Measurements from ENCODE around the gene ITPA. TPM values are rescaled to one million over a fixed set of nuclear protein-coding genes. Genes with fewer than 3 reads are reported as not detected.
A peak's percentile ranks its signal among the peaks of the same experiment; 100 is the strongest.

Gene ITPA
- total RNA-seq, 1 experiment from 2014 or later: 77.3 TPM

DNA sequence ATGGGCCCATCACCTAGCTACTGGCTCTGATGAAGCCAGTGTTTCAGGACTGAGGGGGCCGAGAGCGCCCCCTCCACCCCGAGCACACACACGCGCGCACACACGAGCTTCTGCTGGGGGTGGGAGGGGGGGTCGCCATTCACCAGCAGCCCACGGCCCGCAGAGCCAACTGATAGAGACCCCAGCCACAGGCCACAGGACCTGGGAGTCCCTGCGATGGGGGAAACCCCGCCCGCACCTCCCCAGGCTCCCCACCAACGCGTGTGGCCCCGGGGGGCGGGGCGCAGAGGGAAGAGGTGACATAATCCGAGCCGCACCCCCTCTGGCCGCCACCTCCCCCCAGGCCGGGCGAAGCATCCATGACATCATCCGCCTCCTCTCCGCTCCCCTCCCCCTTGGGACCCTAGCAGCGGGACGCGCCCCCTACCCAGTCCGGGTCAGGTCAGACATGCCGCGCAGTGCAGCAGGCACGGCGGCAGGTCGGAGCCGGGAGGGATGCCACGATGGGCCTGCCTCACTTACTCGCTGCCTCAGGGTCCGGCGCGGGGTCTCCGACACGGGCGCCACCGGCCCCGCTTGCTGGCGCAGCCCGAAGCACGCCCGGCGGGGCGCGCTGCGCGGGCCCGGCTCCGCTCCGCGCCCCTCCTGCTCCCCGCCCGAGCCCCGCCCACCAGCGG lies 36.2 kb upstream of the ITPA start, which contains the start of gene LZTS3:
Gene LZTS3, minus strand, starts transcription at position 617 of the 677 bp plus-strand sequence. CDS start 6,386 bp downstream, outside the sequence.
- Histone ChIP-seq H3K9me3 (ENCODE audit: control insufficient read depth in 1 of 2, insufficient read depth in 1 of 2, low read depth in 1 of 2, low read length in 2 of 2) (no peaks in the 10 kb centered on the region), H3K4me2 (ENCODE audit: low read length) (peak within 1 kb of the TSS; percentile 100), H3K79me2 (ENCODE audit: insufficient read depth, low read length) (no peaks in the 10 kb centered on the region), H2AFZ (ENCODE audit: low read depth, low read length, poor library complexity, severe bottlenecking) (peak within 1 kb of the TSS; percentile 94), H4K20me1 (ENCODE audit: insufficient read depth) (no peaks in the 10 kb centered on the region), H3K27ac (ENCODE audit: low read depth, low read length) (peak within 1 kb of the TSS; percentile 64), H3K4me3 (replicated peaks in 1 of 2; ENCODE audit: low read depth in 1 of 2, low read length in 2 of 2) (peak within 1 kb of the TSS; percentile 76 to 89), H3K36me3 (ENCODE audit: control insufficient read depth in 1 of 2, insufficient read depth in 2 of 2, low read length in 2 of 2) (no peaks in the 10 kb centered on the region), H3K27me3 (ENCODE audit: insufficient read depth, low read length) (no peaks in the 10 kb centered on the region), H3K9ac (ENCODE audit: low read length) (peak within 1 kb of the TSS; percentile 72), H3K9me2 (ENCODE audit: insufficient read depth) (no peaks in the 10 kb centered on the region), H3K4me1 (ENCODE audit: control insufficient read depth in 1 of 2, insufficient read depth in 2 of 2, low read length in 2 of 2) (peaks cover 7 to 24% of the 10 kb centered on the region in 2 experiments; a peak in 3 of 4 replicates)
- DNase-seq (ENCODE audit: low read depth, low spot score): no peak
- intact Hi-C loops (cut with micrococcal nuclease): no loop called here
- RAD21 ChIA-PET (ENCODE audit: low non-redundant PET in 1 of 2, low total read pairs in 2 of 2, uncharacterized antibody in 2 of 2, unreplicated experiment in 2 of 2): interaction anchor here in 1 of 2 experiments (1.6 kb wide), 1 partner anchor 13 kb away, joined by 3 read pairs; the partner anchor contains the start of genes FASTKD5 and UBOX5
- no TSS peak for BruUV-seq (replicated peaks)
- CTCF ChIA-PET: no interaction called here
- peak; percentile 60 for ATAC-seq
- POLR2A ChIA-PET: no interaction called here
- TF ChIP-seq POLR2AphosphoS5 (IDR thresholded peaks at IDR 0.05; ENCODE audit: low read depth, low read length): peak; percentile 50; the same call in 1 of the 2 replicates
- no peak for TF ChIP-seq CTCF (IDR thresholded peaks at IDR 0.05 in 2 of 3, conservative IDR thresholded peaks at IDR 0.05 in 1 of 3; ENCODE audit: borderline replicate concordance in 1 of 3, insufficient read depth in 1 of 3, low read depth in 2 of 3, low read length in 2 of 3)
- no peak for TF ChIP-seq EZH2phosphoT487 (IDR thresholded peaks at IDR 0.05; ENCODE audit: borderline replicate concordance)
- no peak for TF ChIP-seq YY1 (IDR thresholded peaks at IDR 0.05; ENCODE audit: extremely low read depth, insufficient replicate concordance, low read depth, low read length)
- TF ChIP-seq POLR2A (IDR thresholded peaks at IDR 0.05; ENCODE audit: borderline replicate concordance, extremely low read depth, insufficient read depth, insufficient read length): no peak

Data from HCT116 (cell line).